A673 (cell line): ENCODE data around the gene BMF.

Experiments
- EZH2 ChIP-seq: fragments of 200-600 bp; sonication (generic); IDR thresholded peaks from 2 replicates; pipeline ENCODE4 v1.6.1; 2017; ENCODE audit warnings: borderline replicate concordance, low read depth, mild to moderate bottlenecking, mixed read lengths, antibody characterized with exemption, low read length; ENCODE audit not compliant: poor library complexity, severe bottlenecking
- TF ChIP-seq, protein P1 (sequence below): fragments of 300-800, 200-600 bp; sonication (generic); conservative IDR thresholded peaks from 2 replicates; pipeline ENCODE4 v1.5.1; 2017; ENCODE audit warnings: low read depth, mild to moderate bottlenecking, antibody characterized with exemption, low read length, moderate library complexity, mixed read lengths

DNA sequence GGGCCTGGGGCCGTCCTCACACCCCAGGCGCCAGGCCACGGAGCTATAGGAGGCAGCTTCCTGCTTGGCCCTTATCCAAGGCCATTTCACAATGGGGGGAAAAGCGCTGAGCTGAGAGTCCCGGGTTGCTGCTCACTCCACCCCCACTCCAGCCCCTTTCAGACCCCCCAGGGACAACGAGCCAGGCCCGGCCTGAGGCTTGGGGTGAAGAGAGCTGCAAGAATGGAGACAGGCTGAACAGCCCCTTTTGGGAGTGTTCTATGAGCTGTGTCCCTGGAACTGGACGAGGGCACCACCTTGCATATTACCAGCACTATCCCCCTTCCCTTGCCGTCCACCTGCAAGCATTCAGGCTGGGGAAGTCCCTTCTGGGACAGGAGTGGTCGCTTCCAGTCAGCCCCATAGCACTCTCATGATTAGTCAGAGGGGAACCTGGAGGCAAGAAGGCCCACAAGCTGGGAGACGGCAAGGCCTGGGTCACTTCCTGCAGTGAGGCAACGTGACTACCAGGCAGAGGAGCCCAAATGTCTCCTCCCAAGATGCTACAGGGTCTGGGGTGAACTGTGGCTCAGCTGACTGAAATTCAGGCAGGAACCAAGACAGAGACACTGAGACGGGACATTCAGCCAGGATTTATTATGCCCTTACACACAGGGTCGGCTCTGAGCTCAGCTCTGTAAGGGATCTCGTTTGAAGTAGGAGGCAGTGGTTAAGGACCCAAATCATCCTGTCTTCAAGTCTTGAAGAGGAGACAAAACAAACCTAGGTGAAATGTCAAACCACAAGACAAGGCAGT is 61.1 kb downstream of the BMF start:
- TF ChIP-seq, protein P1, sequence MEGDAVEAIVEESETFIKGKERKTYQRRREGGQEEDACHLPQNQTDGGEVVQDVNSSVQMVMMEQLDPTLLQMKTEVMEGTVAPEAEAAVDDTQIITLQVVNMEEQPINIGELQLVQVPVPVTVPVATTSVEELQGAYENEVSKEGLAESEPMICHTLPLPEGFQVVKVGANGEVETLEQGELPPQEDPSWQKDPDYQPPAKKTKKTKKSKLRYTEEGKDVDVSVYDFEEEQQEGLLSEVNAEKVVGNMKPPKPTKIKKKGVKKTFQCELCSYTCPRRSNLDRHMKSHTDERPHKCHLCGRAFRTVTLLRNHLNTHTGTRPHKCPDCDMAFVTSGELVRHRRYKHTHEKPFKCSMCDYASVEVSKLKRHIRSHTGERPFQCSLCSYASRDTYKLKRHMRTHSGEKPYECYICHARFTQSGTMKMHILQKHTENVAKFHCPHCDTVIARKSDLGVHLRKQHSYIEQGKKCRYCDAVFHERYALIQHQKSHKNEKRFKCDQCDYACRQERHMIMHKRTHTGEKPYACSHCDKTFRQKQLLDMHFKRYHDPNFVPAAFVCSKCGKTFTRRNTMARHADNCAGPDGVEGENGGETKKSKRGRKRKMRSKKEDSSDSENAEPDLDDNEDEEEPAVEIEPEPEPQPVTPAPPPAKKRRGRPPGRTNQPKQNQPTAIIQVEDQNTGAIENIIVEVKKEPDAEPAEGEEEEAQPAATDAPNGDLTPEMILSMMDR = no peak
- no peak for TF ChIP-seq EZH2
